Suppressor macrophage (primary cell): ENCODE measurements around the gene APLNR.

Source experiments
- DNase-seq, 4 experiments: peaks; one replicate each; pipeline ENCODE4 v3.0.0-alpha.2; 2020 to 2022

The APLNR gene

GRCh38 chr11:57251037-57251436, 14.0 kb upstream of the APLNR start:
- DNase-seq: no peak

GRCh38 chr11:57249384-57250319, 12.6 kb upstream of the APLNR start:
- peak; percentile 68 to 82 (median 78) for DNase-seq

- DNase-seq: peak; percentile 28 to 57 (median 42)
Measured at GRCh38 chr11:57248780-57249383, 11.8 kb upstream of the APLNR start.

GRCh38 chr11:57244911-57245310, 7.9 kb upstream of the APLNR start:
- no peak for DNase-seq

GRCh38 chr11:57241353-57241972, 4.4 kb upstream of the APLNR start:
- DNase-seq: no peak

GRCh38 chr11:57240757-57241156, 3.7 kb upstream of the APLNR start:
- DNase-seq: no peak

GRCh38 chr11:57240007-57240406, 3.0 kb upstream of the APLNR start:
- no peak for DNase-seq

GRCh38 chr11:57239348-57239747, 2.3 kb upstream of the APLNR start:
- no peak for DNase-seq

- no peak for DNase-seq
Measured at GRCh38 chr11:57235761-57236703, 1.0 kb downstream of the APLNR start.

- no peak for DNase-seq
Measured at GRCh38 chr11:57233702-57234101, 3.3 kb downstream of the APLNR start.

- no peak for DNase-seq
Measured at GRCh38 chr11:57231539-57232253, 5.4 kb downstream of the APLNR start.

- DNase-seq: no peak
Measured at GRCh38 chr11:57230791-57231538, 6.1 kb downstream of the APLNR start.

- no peak for DNase-seq
Measured at GRCh38 chr11:57230316-57230715, 6.7 kb downstream of the APLNR start.

GRCh38 chr11:57228600-57228999, 8.4 kb downstream of the APLNR start:
- DNase-seq: no peak

- no peak for DNase-seq
Measured at GRCh38 chr11:57224537-57224936, 12.5 kb downstream of the APLNR start.

- DNase-seq: no peak
Measured at GRCh38 chr11:57224128-57224527, 12.9 kb downstream of the APLNR start.

- no peak for DNase-seq
Measured at GRCh38 chr11:57223601-57224000, 13.4 kb downstream of the APLNR start.

GRCh38 chr11:57222239-57222638, 14.8 kb downstream of the APLNR start:
- DNase-seq: no peak

- peak; percentile 49 to 83 (median 72) for DNase-seq
Measured at GRCh38 chr11:57219021-57219627, 17.9 kb downstream of the APLNR start.

- peak in 3 of 4 experiments; percentile 3 to 13 (median 12) for DNase-seq
Measured at GRCh38 chr11:57217053-57217452, 20.0 kb downstream of the APLNR start.
